Colonic mucosa (tissue), 4 donors: Measurements from ENCODE around the gene TENM3. TPM values are rescaled to one million over a fixed set of nuclear protein-coding genes. Genes with fewer than 3 reads are reported as not detected.

Experiments used
- DNase-seq: peaks from one replicate; pipeline ENCODE4 v3.0.0-alpha.2; 2020
- H3K27ac ChIP-seq: fragments of 200-600 bp; one replicate; pipeline ENCODE4 v1.8.0; 2021
- H3K27me3 ChIP-seq: fragments of 200-600 bp; one replicate; pipeline ENCODE4 v1.8.0; 2021
- H3K36me3 ChIP-seq: fragments of 200-600 bp; one replicate; pipeline ENCODE4 v1.8.0; 2021
- H3K4me1 ChIP-seq: fragments of 200-600 bp; one replicate; pipeline ENCODE4 v1.8.0; 2021; ENCODE audit warnings: mild to moderate bottlenecking
- H3K4me3 ChIP-seq: fragments of 200-600 bp; one replicate; pipeline ENCODE4 v1.8.0; 2021
- H3K9ac ChIP-seq, 2 donors: one replicate each; pipeline ENCODE4 v1.7.0; 2013; ENCODE audit warnings: control low read depth in 2 of 2, low read depth in 2 of 2, low read length in 2 of 2
- H3K9me3 ChIP-seq: fragments of 200-600 bp; one replicate; pipeline ENCODE4 v1.8.0; 2021
- CTCF ChIP-seq: fragments of 200-600 bp; IDR thresholded peaks from one replicate; pipeline ENCODE4 v1.8.0; 2022; ENCODE audit warnings: antibody characterized with exemption, mild to moderate bottlenecking
- intact Hi-C: fragments of 100-400 bp; cut with DNase I; formaldehyde crosslinking; loops from one replicate; pipeline ENCODE4 v1.14.1; 2022
- total RNA-seq, 2 donors: library from RNA; stranded (reverse); fragmentation: NEBNext Ultra II Directional in 1 of 2; extraction: Animal tissue kit (Norgen Biotek cat#: 25700) in 1 of 2; gene quantifications; one replicate each; pipeline ENCODE4 v1.2.1, GENCODE V29; 2021
- donor health status: healthy.
- donor health status: DM: no; HTN: no; CAD: no.
- donor health status: DM: no; HTN: no; CAD: no.

Gene TENM3
- total RNA-seq, 2 donors from 2014 or later: 0.32 to 1.6 TPM

GRCh38 chr4:182564724-182565369 is 321.6 kb downstream of the TENM3 start:
- TF ChIP-seq CTCF: no peak
- no peaks in the 10 kb centered on the region for H3K27me3 ChIP-seq
- H3K36me3 ChIP-seq: no peaks in the 10 kb centered on the region
- intact Hi-C loops: no loop called here
- no peaks in the 10 kb centered on the region for H3K9me3 ChIP-seq
- no peak overlapping the region for H3K27ac ChIP-seq
- H3K9ac ChIP-seq: no peak overlapping the region
- no peak overlapping the region for H3K4me3 ChIP-seq
- H3K4me1 ChIP-seq: no peaks in the 10 kb centered on the region
- no peak for DNase-seq

GRCh38 chr4:182567119-182567518 is 323.9 kb downstream of the TENM3 start:
- H3K27me3 ChIP-seq: no peaks in the 10 kb centered on the region
- no peak for DNase-seq

GRCh38 chr4:182569561-182569960 is 326.4 kb downstream of the TENM3 start:
- H3K27me3 ChIP-seq: no peaks in the 10 kb centered on the region
- no peak for TF ChIP-seq CTCF

More at GRCh38 chr4:182567119-182567518, 323.9 kb downstream of the TENM3 start:
- no peaks in the 10 kb centered on the region for H3K9me3 ChIP-seq
- intact Hi-C loops: no loop called here
- H3K27ac ChIP-seq: no peak overlapping the region
- H3K9ac ChIP-seq: no peak overlapping the region
- H3K4me1 ChIP-seq: no peaks in the 10 kb centered on the region
- no peak for TF ChIP-seq CTCF
- no peaks in the 10 kb centered on the region for H3K36me3 ChIP-seq
- H3K4me3 ChIP-seq: no peak overlapping the region

GRCh38 chr4:182574706-182575105 is 331.5 kb downstream of the TENM3 start:
- Histone ChIP-seq H3K27me3 (no peaks in the 10 kb centered on the region), H3K4me3 (no peak overlapping the region), H3K4me1 (no peaks in the 10 kb centered on the region), H3K27ac (no peak overlapping the region), H3K36me3 (no peaks in the 10 kb centered on the region), H3K9ac (no peak overlapping the region), H3K9me3 (no peaks in the 10 kb centered on the region)
- TF ChIP-seq CTCF: no peak
- intact Hi-C loops: no loop called here
- no peak for DNase-seq

More at GRCh38 chr4:182569561-182569960, 326.4 kb downstream of the TENM3 start:
- Histone ChIP-seq H3K9ac (no peak overlapping the region), H3K9me3 (no peaks in the 10 kb centered on the region), H3K36me3 (no peaks in the 10 kb centered on the region), H3K4me1 (no peaks in the 10 kb centered on the region), H3K4me3 (no peak overlapping the region), H3K27ac (no peak overlapping the region)
- intact Hi-C loops: no loop called here
- no peak for DNase-seq

GRCh38 chr4:182575225-182575624 is 332.0 kb downstream of the TENM3 start:
- Histone ChIP-seq H3K9ac (no peak overlapping the region), H3K4me1 (no peaks in the 10 kb centered on the region), H3K36me3 (no peaks in the 10 kb centered on the region), H3K27ac (no peak overlapping the region), H3K9me3 (no peaks in the 10 kb centered on the region), H3K4me3 (no peak overlapping the region), H3K27me3 (no peaks in the 10 kb centered on the region)
- no peak for DNase-seq
- intact Hi-C loops: no loop called here
- TF ChIP-seq CTCF: no peak
